ENCODE measurements around the gene ITGA2B. TPM values are rescaled to one million over a fixed set of nuclear protein-coding genes. Genes with fewer than 3 reads are reported as not detected.
"Not testable (repeated sequence)": the region's sequence is repeated elsewhere in the genome, so short reads cannot be mapped to it uniquely, and the experiment has no call there.

The ITGA2B gene
- total RNA-seq, 4 donors from 2014 or later, result 0.31 to 1.2 (median 0.45) TPM; not detected in 1

GRCh38 chr17:44394833-44395232, 5.4 kb upstream of the ITGA2B start:
- ATAC-seq, result no peak

GRCh38 chr17:44394112-44394511, 4.7 kb upstream of the ITGA2B start:
- not testable (repeated sequence) for ATAC-seq, H3K27ac ChIP-seq, H3K9me3 ChIP-seq, H3K27me3 ChIP-seq, H3K4me3 ChIP-seq, H3K4me1 ChIP-seq
- 88 to 100% methylated on average over 1 to 4 of the region's 9 CpGs for WGBS, 2 donors (ENCODE audit: low coverage in 1 of 2)
- TF ChIP-seq CTCF (IDR thresholded peaks at IDR 0.05), result peak in 1 of 4 experiments; percentile 8
- peaks cover 0 to 25% of the 10 kb centered on the region in 2 donors for H3K36me3 ChIP-seq

More at GRCh38 chr17:44394833-44395232, 5.4 kb upstream of the ITGA2B start:
- TF ChIP-seq EP300 (IDR thresholded peaks at IDR 0.05), result no peak
- TF ChIP-seq POLR2AphosphoS5 (IDR thresholded peaks at IDR 0.05), result no peak
- TF ChIP-seq CTCF (IDR thresholded peaks at IDR 0.05), result no peak
- no peak for TF ChIP-seq POLR2A (IDR thresholded peaks at IDR 0.05)
- Histone ChIP-seq H3K27ac (no peak overlapping the region), H3K36me3 (peaks cover 0 to 32% of the 10 kb centered on the region in 2 donors), H3K4me1 (no peaks in the 10 kb centered on the region), H3K27me3 (no peaks in the 10 kb centered on the region), H3K4me3 (no peak overlapping the region), H3K9me3 (no peaks in the 10 kb centered on the region)
- WGBS, 2 donors (ENCODE audit: low coverage in 1 of 2), result 100% methylated on average over 2 of the region's 2 CpGs

- Histone ChIP-seq H3K27ac (no peak overlapping the region), H3K36me3 (no peaks in the 10 kb centered on the region), H3K4me3 (no peak overlapping the region), H3K4me1 (peaks cover 0 to 9% (median 6%) of the 10 kb centered on the region in 3 donors), H3K27me3 (no peaks in the 10 kb centered on the region), H3K9me3 (no peaks in the 10 kb centered on the region)
- TF ChIP-seq POLR2AphosphoS5 (IDR thresholded peaks at IDR 0.05) (no peak), POLR2A (IDR thresholded peaks at IDR 0.05) (no peak), CTCF (IDR thresholded peaks at IDR 0.05) (no peak), EP300 (IDR thresholded peaks at IDR 0.05) (no peak)
- ATAC-seq, result no peak
- 77 to 86% methylated on average over 2 to 7 of the region's 10 CpGs for WGBS, 2 donors (ENCODE audit: low coverage in 1 of 2)
Observed at GRCh38 chr17:44390250-44390870, 911 bp upstream of the ITGA2B start.

GRCh38 chr17:44389723-44390202, 314 bp upstream of the ITGA2B start:
- peaks cover 0 to 15% (median 6%) of the 10 kb centered on the region in 3 donors for H3K4me1 ChIP-seq

More at GRCh38 chr17:44389723-44390202, 314 bp upstream of the ITGA2B start:
- no peak for TF ChIP-seq POLR2A (IDR thresholded peaks at IDR 0.05)
- TF ChIP-seq POLR2AphosphoS5 (IDR thresholded peaks at IDR 0.05), result no peak
- no peak for TF ChIP-seq CTCF (IDR thresholded peaks at IDR 0.05)
- TF ChIP-seq EP300 (IDR thresholded peaks at IDR 0.05), result no peak
- H3K27me3 ChIP-seq, result no peaks in the 10 kb centered on the region
- H3K27ac ChIP-seq, result no peak overlapping the region
- H3K9me3 ChIP-seq, result no peaks in the 10 kb centered on the region
- ATAC-seq, result no peak
- no peaks in the 10 kb centered on the region for H3K36me3 ChIP-seq
- 66 to 93% methylated on average over 3 to 5 of the region's 6 CpGs for WGBS, 2 donors (ENCODE audit: low coverage in 1 of 2)
- no peak overlapping the region for H3K4me3 ChIP-seq
